SU-DHL-6 (cell line): ENCODE measurements around the gene ZNF772.
"Not testable (repeated sequence)": the region's sequence is repeated elsewhere in the genome, so short reads cannot be mapped to it uniquely, and the experiment has no call there.

Source experiments
- CTCF ChIP-seq: fragments of 200-600 bp; sonication (generic); IDR thresholded peaks from one replicate; pipeline ENCODE4 v1.5.1; 2017; ENCODE audit warnings: antibody characterized with exemption, mild to moderate bottlenecking, low read length, moderate library complexity; ENCODE audit not compliant: insufficient read depth, poor library complexity, severe bottlenecking
- EZH2phosphoT487 ChIP-seq: fragments of 200-600 bp; sonication (generic), shearing (Covaris generic); conservative IDR thresholded peaks from 2 replicates; pipeline ENCODE4 v1.6.1; 2018; ENCODE audit warnings: mild to moderate bottlenecking, antibody characterized with exemption, low read length, moderate library complexity, mixed read lengths

- not testable (repeated sequence) for TF ChIP-seq CTCF, EZH2phosphoT487
Measured at GRCh38 chr19:57518021-57518420, 40.7 kb upstream of the ZNF772 start.
